ENCODE data around the gene F2.
"Not testable (repeated sequence)": the region's sequence is repeated elsewhere in the genome, so short reads cannot be mapped to it uniquely, and the experiment has no call there.

F2 gene

GRCh38 chr11:46684367-46684766 lies 34.6 kb upstream of the F2 start:
- DNase-seq (ENCODE audit: low read depth, low spot score): no peak

GRCh38 chr11:46686886-46687795 lies 31.9 kb upstream of the F2 start:
- DNase-seq (ENCODE audit: low read depth, low spot score): no peak

GRCh38 chr11:46690702-46691101 lies 28.3 kb upstream of the F2 start:
- no peak for DNase-seq (ENCODE audit: low read depth, low spot score)

GRCh38 chr11:46692450-46692849 lies 26.6 kb upstream of the F2 start:
- DNase-seq (ENCODE audit: low read depth, low spot score): no peak

GRCh38 chr11:46693597-46694012 lies 25.4 kb upstream of the F2 start:
- no peak for DNase-seq (ENCODE audit: low read depth, low spot score)

- DNase-seq (ENCODE audit: low read depth, low spot score): no peak
These were observed 24.9 kb upstream of the F2 start for GRCh38 chr11:46694072-46694471.

GRCh38 chr11:46694607-46695006 lies 24.4 kb upstream of the F2 start:
- DNase-seq (ENCODE audit: low read depth, low spot score): no peak

GRCh38 chr11:46695345-46696211 lies 23.4 kb upstream of the F2 start:
- no peak for DNase-seq (ENCODE audit: low read depth, low spot score)

GRCh38 chr11:46696212-46696558 lies 22.8 kb upstream of the F2 start:
- no peak for DNase-seq (ENCODE audit: low read depth, low spot score)

- no peak for DNase-seq (ENCODE audit: low read depth, low spot score)
These were observed 21.7 kb upstream of the F2 start for GRCh38 chr11:46697303-46697702.

GRCh38 chr11:46697723-46698122 lies 21.3 kb upstream of the F2 start:
- DNase-seq (ENCODE audit: low read depth, low spot score): no peak

GRCh38 chr11:46698597-46698996 lies 20.4 kb upstream of the F2 start:
- no peak for DNase-seq (ENCODE audit: low read depth, low spot score)

GRCh38 chr11:46700241-46701077 lies 18.6 kb upstream of the F2 start, which contains the start of the genes ARHGAP1 and ZNF408:
ARHGAP1 (minus strand) TSS chr11:46700619; CDS start chr11:46696107, 4,512 bp downstream.
ZNF408 (plus strand) TSS chr11:46701031; CDS start chr11:46701048, 17 bp downstream.
- DNase-seq (ENCODE audit: low read depth, low spot score): peak; percentile 95

GRCh38 chr11:46701078-46701654 lies 17.8 kb upstream of the F2 start:
- no peak for DNase-seq (ENCODE audit: low read depth, low spot score)

GRCh38 chr11:46705070-46705688 lies 13.8 kb upstream of the F2 start:
- DNase-seq (ENCODE audit: low read depth, low spot score): no peak

- no peak for DNase-seq (ENCODE audit: low read depth, low spot score)
These were observed 12.1 kb upstream of the F2 start for GRCh38 chr11:46706886-46707285.

GRCh38 chr11:46709351-46709750 lies 9.7 kb upstream of the F2 start:
- not testable (repeated sequence) for DNase-seq (ENCODE audit: low read depth, low spot score)

- DNase-seq (ENCODE audit: low read depth, low spot score): no peak
These were observed 8.2 kb upstream of the F2 start for GRCh38 chr11:46710821-46711269.

GRCh38 chr11:46711303-46711702 lies 7.7 kb upstream of the F2 start:
- DNase-seq (ENCODE audit: low read depth, low spot score): no peak

GRCh38 chr11:46712874-46713576 lies 6.0 kb upstream of the F2 start:
- DNase-seq (ENCODE audit: low read depth, low spot score): no peak

Measured in brain pericyte (primary cell).